Inferior parietal cortex (tissue), 1 donor: ENCODE data around the gene PPP2R2B.

Source experiments
- DNase-seq: peaks from one replicate; pipeline ENCODE4 v3.0.0-alpha.2; 2016; ENCODE audit errors: extremely low spot score

PPP2R2B gene

DNA sequence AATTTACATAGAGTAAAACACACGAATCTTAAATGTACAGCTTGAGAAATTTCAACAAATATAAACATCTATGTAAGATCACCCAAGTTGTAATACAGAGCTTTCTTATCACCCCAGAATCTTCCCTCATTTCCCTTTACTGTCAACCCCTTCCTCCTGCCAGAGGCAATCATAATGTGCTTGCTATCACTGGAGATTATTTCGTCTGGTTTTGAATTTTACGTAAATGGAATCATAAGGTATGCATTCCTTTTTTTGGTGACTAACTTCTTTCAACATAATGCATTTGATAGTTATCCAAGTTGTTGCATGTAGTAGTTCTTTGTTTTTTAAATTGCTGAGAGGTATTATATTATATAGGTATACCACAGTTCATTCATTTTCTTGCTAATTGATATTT lies 325.1 kb downstream of the PPP2R2B start:
- no peak for DNase-seq

DNA sequence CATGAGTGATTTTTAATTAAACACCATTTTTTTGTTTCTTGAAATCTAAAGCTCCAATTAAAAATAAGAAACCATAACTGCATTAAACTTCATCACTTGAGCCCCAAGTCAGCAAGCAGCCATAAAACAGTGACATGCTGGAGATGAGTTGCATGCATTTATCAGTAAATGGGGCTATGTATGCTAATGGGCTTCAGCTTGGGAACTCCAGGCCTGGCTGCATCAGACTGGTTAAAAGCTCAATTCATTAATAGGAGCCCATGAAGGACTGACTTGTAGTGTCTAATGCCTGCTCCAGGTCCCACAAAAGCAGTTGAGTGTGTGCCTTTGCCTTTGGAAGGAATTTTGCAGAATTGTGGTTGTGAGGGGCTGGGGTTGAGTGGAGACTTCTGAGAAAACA lies 328.9 kb downstream of the PPP2R2B start:
- no peak for DNase-seq

DNA sequence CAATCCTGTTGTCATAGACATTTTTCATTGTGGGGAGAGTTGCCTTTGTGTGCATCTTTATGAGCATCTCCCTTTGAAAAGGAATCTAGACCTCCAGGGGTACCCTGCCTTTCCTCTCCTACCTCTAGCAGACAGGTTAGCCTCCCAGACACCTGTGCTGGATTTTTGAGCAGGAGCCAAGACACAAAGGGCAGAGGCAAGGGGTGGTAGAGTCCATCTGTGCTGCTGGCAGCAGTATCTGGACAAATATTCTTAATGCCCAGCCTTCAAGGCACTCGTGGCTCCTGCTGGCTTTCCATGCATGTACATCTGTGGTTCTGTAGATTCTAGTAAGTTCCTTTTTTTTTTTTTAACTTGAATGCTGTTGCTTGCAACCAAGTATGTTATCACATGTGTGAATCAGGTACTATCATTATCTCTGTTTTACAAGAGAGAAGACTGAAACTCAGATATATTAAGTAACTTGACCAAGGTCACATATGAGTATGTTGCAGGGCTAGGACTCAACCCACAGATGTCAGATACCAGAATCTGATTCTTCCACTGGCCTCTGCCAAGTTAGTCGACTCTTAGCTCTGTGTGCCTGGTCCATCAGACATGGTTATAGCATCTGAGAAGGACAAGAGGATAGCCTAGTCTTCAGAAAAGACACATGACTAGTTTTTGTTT lies 329.6 kb downstream of the PPP2R2B start:
- no peak for DNase-seq

DNA sequence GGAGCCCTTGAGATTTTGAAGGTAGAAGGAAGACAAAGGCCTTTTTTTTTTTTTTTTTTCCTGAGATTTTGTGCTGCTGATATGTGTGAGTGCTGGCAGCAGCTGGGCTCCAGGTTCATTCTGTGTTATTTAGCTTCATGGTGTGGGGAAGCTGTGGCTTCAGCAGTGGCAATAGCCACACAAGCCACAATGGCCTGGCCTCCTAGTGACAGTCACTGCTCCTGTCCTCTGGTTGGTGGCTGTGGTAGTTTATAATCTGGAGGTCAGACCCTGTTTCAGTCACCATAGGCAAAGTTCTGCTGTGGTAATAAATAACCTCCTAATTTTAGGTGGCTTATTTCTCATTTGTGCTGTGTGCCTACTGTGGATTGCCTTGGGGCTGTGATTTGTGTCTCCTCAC lies 334.3 kb downstream of the PPP2R2B start:
- DNase-seq, result no peak

DNA sequence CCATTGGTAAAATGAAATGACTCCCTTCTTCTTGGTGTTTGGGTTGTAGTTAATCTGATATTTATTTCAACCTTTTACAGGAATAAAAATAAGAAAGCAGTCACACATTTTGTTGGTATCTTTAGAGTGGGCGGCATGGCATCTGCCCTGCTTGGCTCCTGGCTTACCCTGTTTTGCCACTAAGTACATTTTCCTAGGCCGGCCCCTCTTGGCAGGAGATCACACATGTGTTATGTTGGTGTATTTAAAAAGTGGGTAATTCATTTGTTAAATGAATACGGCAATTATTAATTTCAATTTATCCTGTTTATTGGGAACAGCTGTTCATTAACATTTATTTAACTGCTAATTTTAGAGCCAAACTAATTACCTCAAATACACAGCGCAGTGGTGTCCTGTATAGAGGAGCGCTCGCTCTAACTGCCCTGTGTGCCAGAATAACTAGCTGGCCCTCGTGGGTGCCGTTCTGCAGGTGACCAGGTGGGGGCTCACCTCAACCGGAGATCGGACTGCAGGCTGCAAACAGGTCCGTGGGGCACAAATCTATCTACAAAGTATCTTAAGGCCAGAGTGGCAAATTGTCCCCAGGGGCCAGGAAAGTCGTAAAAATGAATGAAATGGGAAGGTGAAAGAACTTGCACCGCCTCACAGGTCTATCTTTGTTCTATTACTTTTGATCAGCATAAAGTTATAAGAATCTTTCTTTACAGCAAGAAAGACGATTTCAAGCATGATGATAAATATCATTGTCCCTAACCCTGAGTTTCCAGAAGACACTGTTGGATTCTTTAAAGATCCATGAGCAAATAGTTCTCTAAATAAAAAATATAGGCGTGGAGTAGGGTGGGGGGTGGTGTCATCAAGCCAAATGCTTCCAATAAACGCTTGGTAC lies 336.4 kb downstream of the PPP2R2B start:
- DNase-seq, result peak; percentile 77

DNA sequence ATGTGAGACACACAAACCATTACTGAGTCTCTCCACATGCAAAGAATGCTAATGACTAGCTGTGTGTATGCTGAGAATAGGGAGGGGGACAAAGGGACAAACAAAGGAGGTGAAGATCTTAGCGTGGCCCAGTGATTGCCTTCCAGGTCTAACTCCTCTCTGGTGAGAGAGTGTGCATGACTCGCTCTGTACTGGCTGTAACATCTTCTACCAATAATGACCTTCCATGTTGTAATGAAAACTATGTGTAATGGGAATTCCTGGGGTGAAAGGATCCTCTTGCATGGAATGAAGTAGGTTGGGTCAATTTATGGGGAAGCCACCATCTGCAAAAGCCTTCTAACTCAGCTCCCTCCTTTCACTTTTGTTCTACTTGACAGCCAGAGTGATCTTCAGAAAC lies 338.1 kb downstream of the PPP2R2B start:
- DNase-seq, result no peak

DNA sequence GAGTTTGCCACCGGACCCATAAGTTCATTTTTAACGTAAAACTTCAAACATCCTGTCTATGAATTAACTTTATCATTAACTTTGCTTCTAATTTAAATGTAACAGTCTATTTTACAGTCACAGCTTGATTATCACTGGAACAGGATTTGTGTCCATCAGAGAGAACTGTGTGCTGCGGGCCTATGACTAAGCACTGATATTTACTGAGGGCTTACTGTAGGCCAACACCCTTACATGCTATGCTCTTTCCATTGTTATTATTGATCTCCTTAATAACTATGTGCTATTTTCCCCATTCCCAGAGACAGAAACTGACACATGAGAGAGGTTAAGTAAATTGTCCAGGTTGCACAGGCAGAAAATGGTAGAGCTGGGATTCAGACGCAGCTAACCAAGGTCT lies 338.6 kb downstream of the PPP2R2B start:
- no peak for DNase-seq

DNA sequence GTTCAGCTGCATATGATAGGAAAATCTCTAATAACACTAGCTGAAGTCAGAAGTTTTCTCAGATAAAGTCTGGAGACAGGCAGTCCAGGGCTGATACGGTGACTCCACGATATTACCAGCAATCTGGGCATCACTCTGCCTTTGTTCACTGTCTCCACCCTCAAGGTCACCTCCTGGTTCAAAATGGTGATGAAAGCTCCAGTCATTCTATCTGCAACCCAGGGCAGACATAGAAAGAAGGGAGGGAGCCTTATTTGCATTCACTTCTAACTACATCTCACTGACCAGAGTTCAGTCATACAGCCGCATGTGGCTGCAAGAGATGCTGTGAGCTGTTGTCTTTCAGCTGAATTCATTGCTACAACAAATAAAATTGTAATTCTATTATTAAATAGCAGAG lies 340.1 kb downstream of the PPP2R2B start:
- no peak for DNase-seq

DNA sequence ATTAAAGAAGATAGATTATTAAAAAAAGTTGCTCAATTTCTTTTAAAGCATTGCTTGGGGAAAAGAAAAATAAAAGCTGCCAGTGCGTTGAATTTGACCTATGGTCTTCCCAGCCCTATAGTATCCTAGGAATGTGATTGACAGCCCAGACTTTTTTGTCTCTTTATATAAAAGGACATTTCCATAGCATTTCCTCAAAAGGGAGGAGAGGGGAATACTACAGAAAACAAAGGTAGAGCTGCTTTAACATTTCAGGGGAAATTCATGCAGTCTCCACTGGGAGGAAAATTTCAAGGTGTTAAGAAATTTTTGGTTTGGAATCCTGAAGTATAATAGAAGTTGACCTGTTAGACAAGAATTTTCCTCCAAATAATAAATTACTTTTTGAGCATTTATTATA lies 344.7 kb downstream of the PPP2R2B start:
- no peak for DNase-seq

DNA sequence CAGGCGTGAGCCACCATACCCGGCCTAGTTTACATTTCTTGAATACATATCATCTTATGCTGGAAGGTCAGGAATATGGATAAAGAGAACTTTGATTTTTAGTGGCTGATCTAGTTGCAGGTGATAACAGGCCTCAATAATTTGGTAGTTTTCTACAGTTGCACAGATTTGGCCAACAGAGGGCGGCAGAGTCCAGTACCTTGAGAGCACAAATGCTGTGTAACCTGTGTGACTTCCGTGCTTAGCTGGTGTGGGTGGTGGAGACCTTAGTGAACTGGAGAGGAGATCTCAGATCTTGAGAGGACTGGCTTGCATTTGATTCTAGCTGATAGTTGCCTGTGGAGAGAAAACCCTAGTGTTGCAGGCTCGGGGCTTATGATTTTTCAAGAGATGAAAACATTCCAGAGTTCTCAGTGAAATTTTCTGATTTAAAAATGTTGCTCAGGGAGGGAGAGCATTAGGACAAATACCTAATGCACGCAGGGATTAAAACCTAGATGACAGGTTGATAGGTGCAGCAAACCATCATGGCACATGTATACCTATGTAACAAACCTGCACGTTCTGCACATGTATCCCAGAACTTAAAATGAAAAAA lies 345.2 kb downstream of the PPP2R2B start:
- DNase-seq, result peak; percentile 87
